Stimulated activated CD8-positive, alpha-beta memory T cell treated with anti-CD3 and anti-CD28 coated beads, Interleukin-12 subunit alpha, Interleukin-12 subunit beta, amount 100 ng/mL, for 1 hour (primary cell): Measurements from ENCODE around the gene FGGY.

Source experiments
- DNase-seq: peaks from one replicate; pipeline ENCODE4 v3.0.0-alpha.2; 2020; ENCODE audit warnings: low read depth

Gene FGGY

GRCh38 chr1:59388191-59388590, 91.3 kb downstream of the FGGY start:
- DNase-seq, result no peak

GRCh38 chr1:59389847-59390246, 93.0 kb downstream of the FGGY start:
- no peak for DNase-seq

GRCh38 chr1:59390307-59390706, 93.4 kb downstream of the FGGY start:
- DNase-seq, result no peak

- no peak for DNase-seq
Measured at GRCh38 chr1:59391212-59392179, 94.6 kb downstream of the FGGY start.

- no peak for DNase-seq
Measured at GRCh38 chr1:59393211-59394180, 96.6 kb downstream of the FGGY start.

GRCh38 chr1:59394706-59395425, 98.0 kb downstream of the FGGY start:
- no peak for DNase-seq

GRCh38 chr1:59396387-59396786, 99.5 kb downstream of the FGGY start:
- no peak for DNase-seq

- no peak for DNase-seq
Measured at GRCh38 chr1:59397139-59397858, 100.4 kb downstream of the FGGY start.

- DNase-seq, result no peak
Measured at GRCh38 chr1:59399642-59400041, 102.7 kb downstream of the FGGY start.

- no peak for DNase-seq
Measured at GRCh38 chr1:59401581-59401980, 104.7 kb downstream of the FGGY start.

- DNase-seq, result no peak
Measured at GRCh38 chr1:59404796-59405195, 107.9 kb downstream of the FGGY start.

- no peak for DNase-seq
Measured at GRCh38 chr1:59406437-59407164, 109.7 kb downstream of the FGGY start.

GRCh38 chr1:59408608-59409240, 111.8 kb downstream of the FGGY start:
- no peak for DNase-seq

- DNase-seq, result no peak
Measured at GRCh38 chr1:59409549-59409948, 112.7 kb downstream of the FGGY start.

GRCh38 chr1:59409986-59410385, 113.1 kb downstream of the FGGY start:
- no peak for DNase-seq

- DNase-seq, result no peak
Measured at GRCh38 chr1:59410457-59410856, 113.6 kb downstream of the FGGY start.

- no peak for DNase-seq
Measured at GRCh38 chr1:59411147-59411546, 114.3 kb downstream of the FGGY start.

GRCh38 chr1:59412718-59413326, 115.9 kb downstream of the FGGY start:
- no peak for DNase-seq

GRCh38 chr1:59413327-59413720, 116.4 kb downstream of the FGGY start:
- DNase-seq, result no peak
